Measurements from ENCODE around the gene GNL3L.

DNA sequence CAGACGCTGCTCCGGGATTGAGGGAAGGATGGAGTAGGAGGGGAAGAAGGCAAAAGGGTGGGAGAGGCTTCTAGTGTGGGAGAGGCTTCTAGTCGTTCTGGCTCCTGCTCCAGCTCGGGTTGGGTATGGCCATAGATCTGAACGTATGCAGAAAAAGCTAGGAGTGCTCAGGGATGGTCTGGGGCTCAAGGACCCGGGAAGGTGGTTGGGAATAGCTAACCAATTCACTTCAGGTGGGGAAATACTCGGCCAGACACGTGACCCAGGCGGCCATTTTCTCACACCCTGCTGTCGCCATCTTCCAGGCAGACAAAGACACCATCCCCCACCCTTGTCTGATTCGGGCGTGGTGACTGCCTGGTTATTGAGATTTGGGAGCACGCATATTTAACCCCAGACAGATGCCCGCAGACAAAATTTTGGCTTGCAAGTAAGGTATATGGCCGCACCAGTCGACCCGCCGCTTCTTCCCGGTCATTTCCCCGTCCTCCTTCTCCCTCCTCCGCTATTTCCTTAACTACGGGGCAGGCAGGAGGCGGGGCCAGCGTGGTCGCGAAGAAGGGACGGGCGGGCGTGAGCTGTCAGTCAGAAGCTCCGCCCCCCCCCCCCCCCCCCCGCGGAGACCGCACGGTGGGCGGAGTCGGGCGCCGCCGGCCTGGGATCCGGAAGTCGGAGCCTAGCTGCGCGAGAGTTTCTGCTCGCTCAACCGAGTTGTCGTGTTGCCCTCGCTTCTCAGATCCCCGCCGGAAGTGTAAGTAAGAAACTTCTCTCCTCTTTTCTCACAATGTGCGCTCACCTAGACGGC, at the start of gene GNL3L:
- TF ChIP-seq, protein P1, sequence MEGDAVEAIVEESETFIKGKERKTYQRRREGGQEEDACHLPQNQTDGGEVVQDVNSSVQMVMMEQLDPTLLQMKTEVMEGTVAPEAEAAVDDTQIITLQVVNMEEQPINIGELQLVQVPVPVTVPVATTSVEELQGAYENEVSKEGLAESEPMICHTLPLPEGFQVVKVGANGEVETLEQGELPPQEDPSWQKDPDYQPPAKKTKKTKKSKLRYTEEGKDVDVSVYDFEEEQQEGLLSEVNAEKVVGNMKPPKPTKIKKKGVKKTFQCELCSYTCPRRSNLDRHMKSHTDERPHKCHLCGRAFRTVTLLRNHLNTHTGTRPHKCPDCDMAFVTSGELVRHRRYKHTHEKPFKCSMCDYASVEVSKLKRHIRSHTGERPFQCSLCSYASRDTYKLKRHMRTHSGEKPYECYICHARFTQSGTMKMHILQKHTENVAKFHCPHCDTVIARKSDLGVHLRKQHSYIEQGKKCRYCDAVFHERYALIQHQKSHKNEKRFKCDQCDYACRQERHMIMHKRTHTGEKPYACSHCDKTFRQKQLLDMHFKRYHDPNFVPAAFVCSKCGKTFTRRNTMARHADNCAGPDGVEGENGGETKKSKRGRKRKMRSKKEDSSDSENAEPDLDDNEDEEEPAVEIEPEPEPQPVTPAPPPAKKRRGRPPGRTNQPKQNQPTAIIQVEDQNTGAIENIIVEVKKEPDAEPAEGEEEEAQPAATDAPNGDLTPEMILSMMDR (IDR thresholded peaks at IDR 0.05; ENCODE audit: borderline replicate concordance, extremely low read depth, low read length, poor library complexity, severe bottlenecking): no peak
- no peak for TF ChIP-seq EZH2 (IDR thresholded peaks at IDR 0.05; ENCODE audit: borderline replicate concordance, low read depth, low read length, severe bottlenecking)
